IPS-NIHi7 (cell line): ENCODE data around the gene ACAD9.

Source experiments
- DNase-seq: peaks from one replicate; pipeline ENCODE4 v3.0.0; 2012; ENCODE audit warnings: mixed read lengths; ENCODE audit errors: extremely low spot score

Gene ACAD9

GRCh38 chr3:128935922-128936321 lies 56.5 kb downstream of the ACAD9 start:
- no peak for DNase-seq

DNA sequence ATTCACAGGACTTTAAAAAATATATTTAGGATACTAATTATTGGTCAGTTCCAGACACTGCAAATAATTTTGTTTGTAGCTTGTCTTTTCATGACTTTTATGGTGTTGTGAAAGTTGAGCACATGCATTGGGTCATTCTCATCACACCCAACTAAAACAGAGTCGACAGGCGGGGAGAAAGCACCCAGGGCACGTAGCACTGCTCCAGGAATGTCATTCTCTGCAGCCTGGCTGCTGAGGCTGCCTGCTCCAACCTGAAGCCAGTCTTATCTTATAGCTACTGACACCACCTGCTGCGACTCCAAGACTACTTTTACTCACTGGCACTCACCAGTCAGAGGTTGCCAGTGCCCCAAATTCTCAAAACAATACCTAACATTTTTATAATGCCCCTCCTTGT lies 56.9 kb downstream of the ACAD9 start:
- DNase-seq, result no peak

- no peak for DNase-seq
Observed at GRCh38 chr3:128940252-128940651, 60.8 kb downstream of the ACAD9 start.

DNA sequence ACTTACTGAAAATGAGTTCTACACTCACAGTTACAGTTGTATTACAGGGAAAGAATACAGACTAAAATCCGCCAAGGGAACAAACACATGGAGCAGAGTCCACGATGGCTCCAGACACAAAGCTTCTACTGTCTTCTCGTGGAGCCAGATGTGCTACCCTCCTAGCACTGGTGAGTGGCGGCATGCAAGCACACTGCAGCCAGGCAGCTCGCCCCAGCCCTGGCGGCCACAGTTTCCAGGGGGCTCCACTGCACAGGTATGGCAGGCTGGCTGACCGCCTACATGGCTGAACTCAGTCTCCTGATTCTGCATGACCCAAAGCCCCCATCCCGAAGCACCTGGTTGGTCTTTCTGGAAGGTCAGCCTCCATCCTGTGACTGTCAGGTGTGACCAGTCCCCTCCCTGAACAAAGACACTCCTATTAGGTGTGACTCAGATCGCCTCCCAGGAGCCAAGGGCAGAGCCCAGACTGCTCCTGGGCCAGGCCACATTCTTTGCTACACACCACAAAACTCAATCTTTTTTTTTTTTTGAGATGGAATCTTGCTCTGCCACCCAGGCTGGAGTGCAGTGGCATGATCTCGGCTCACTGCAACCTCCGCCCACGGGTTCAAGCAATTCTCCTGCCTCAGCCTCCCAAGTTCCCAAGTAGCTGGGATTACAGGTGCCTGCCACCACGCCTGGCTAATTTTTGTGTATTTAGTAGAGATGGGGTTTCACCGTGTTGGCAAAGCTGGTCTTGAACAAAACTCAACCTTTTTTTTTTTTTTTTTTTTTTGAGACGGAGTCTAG lies 62.9 kb downstream of the ACAD9 start:
- no peak for DNase-seq

DNA sequence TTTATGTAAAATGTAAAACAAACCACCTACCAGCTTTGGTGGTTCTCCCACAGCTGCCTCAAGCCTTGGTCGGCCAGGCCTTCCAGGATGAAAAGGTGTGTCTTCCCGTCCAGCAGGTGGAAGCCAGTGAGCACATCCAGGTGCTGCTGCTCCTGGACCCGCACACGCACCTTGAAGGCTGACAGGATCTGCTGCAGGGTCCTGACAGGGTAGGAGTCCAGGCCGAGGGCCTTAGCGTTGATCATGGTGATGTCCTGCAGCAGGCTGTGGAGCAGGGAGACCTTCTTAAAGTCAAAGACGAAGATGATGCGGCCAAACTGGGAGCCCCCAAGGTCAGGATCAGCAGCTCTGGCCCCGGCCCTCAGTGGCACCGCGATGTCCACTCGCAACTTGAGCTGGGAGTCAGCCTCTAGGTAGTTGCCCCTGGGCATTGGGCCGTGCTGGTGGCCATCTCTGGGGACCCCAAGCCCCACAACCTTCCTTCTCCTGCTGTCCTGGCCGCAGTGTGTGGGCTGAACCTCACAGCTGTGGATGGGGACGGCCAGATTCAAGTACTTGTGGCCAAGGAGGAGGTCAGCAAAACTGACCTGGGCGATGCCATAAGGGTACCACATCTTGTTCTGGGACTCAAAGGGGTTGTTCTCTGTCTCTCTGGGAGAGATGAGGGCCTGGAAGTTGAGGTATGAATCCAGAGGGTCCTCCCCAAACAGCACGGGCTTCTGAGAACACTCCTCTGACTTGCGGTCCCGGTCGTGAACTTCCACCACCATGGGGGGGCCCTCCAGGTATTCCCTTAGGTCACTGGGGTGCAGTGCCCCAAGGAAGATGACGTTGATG lies 65.8 kb downstream of the ACAD9 start:
- DNase-seq, result no peak

- DNase-seq, result no peak
Observed at GRCh38 chr3:128945878-128946175, 66.4 kb downstream of the ACAD9 start.

- DNase-seq, result no peak
Observed at GRCh38 chr3:128946411-128946810, 67.0 kb downstream of the ACAD9 start.

DNA sequence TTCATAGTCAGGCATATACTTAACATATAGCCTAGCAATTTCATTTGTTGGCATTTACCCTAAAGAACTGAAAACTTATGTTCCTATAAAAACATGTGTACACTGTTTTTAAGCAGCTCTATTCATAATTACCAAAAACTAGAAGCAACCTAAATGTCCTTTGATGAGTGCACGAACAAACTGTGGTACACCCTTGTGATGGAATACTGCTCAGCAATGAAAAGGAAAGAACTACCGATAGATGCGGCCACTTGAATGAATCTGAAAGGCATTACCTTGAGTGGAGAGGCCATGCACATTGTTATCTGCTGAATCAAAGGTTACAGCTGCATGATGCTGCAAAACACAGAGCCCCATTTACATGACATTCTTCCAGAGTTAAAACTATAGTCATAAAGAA lies 69.7 kb downstream of the ACAD9 start:
- DNase-seq, result no peak

GRCh38 chr3:128950223-128950938 lies 71.0 kb downstream of the ACAD9 start:
- peak; percentile 54 for DNase-seq

- DNase-seq, result no peak
Observed at GRCh38 chr3:128956440-128956839, 77.0 kb downstream of the ACAD9 start.
